HepG2 (cell line): Measurements from ENCODE around the gene QRICH2. TPM values are rescaled to one million over a fixed set of nuclear protein-coding genes. Genes with fewer than 3 reads are reported as not detected.

Experiments
- ATF7-NPFF ChIP-seq: sonication (generic); formaldehyde crosslinking; IDR thresholded peaks from 2 replicates; pipeline ENCODE4 v1.8.1; 2023; ENCODE audit warnings: mild to moderate bottlenecking, low read depth, missing genetic modification reagents, moderate library complexity
- CBX2 ChIP-seq, 2 experiments: fragments of 200-600 bp in 1 of 2; sonication (generic); formaldehyde crosslinking in 1 of 2; IDR thresholded peaks; 2 replicates each; pipeline versions ENCODE4 v1.7.0 to v1.8.1; 2018 to 2022; ENCODE audit warnings: low read depth in 2 of 2, low read length in 1 of 2, mild to moderate bottlenecking in 1 of 2, missing genetic modification reagents in 1 of 2
- CEBPB ChIP-seq: IDR thresholded peaks from 2 replicates; pipeline ENCODE4 v1.6.1; 2011; ENCODE audit warnings: low read depth, low read length, improper control_type of control experiment, borderline replicate concordance
- ERF ChIP-seq: IDR thresholded peaks from 2 replicates; pipeline ENCODE4 v1.6.1; 2018; ENCODE audit warnings: missing biosample characterization, missing genetic modification reagents
- ESRRA ChIP-seq: sonication (generic); formaldehyde crosslinking; IDR thresholded peaks from 2 replicates; pipeline ENCODE4 v1.5.1; 2020; ENCODE audit warnings: mild to moderate bottlenecking, low read depth, missing genetic modification reagents
- HOXA9 ChIP-seq: sonication (generic); formaldehyde crosslinking; IDR thresholded peaks from 2 replicates; pipeline ENCODE4 v1.8.1; 2022; ENCODE audit warnings: missing genetic modification reagents, mild to moderate bottlenecking, moderate library complexity, borderline replicate concordance
- MYPOP ChIP-seq: sonication (generic); formaldehyde crosslinking; IDR thresholded peaks from 2 replicates; pipeline ENCODE4 v1.8.1; 2023; ENCODE audit warnings: mild to moderate bottlenecking, moderate library complexity, missing genetic modification reagents
- NFKBIZ ChIP-seq: IDR thresholded peaks from 2 replicates; pipeline ENCODE4 v1.6.1; 2018; ENCODE audit warnings: missing genetic modification reagents, missing compliant biosample characterization
- SP1 ChIP-seq, 2 experiments: fragments of 450-650 bp in 1 of 2; sonication (generic) in 1 of 2; formaldehyde crosslinking in 1 of 2; IDR thresholded peaks; 2 replicates each; pipeline versions ENCODE4 v1.4.0 to v1.6.1; 2016 to 2020; ENCODE audit warnings: missing genetic modification reagents in 1 of 2
- SPEN ChIP-seq: sonication (generic); formaldehyde crosslinking; IDR thresholded peaks from 2 replicates; pipeline ENCODE4 v1.5.1; 2020; ENCODE audit warnings: low read depth, mild to moderate bottlenecking, missing genetic modification reagents
- ZBTB4 ChIP-seq: sonication (generic); formaldehyde crosslinking; IDR thresholded peaks from 2 replicates; pipeline ENCODE4 v1.4.0; 2020; ENCODE audit warnings: missing genetic modification reagents, mild to moderate bottlenecking, borderline replicate concordance
- ZMYM3 ChIP-seq: sonication (generic); formaldehyde crosslinking; IDR thresholded peaks from 2 replicates; pipeline ENCODE4 v1.5.1; 2020; ENCODE audit warnings: mild to moderate bottlenecking, missing genetic modification reagents
- ZNF484 ChIP-seq: sonication (generic); formaldehyde crosslinking; IDR thresholded peaks from 2 replicates; pipeline ENCODE4 v1.5.1; 2020; ENCODE audit warnings: mild to moderate bottlenecking, low read depth, missing genetic modification reagents, borderline replicate concordance
- ZNF503 ChIP-seq: sonication (generic); formaldehyde crosslinking; IDR thresholded peaks from 2 replicates; pipeline ENCODE4 v1.4.0; 2020; ENCODE audit warnings: missing genetic modification reagents
- ZNF766 ChIP-seq: sonication (generic); formaldehyde crosslinking; IDR thresholded peaks from 2 replicates; pipeline ENCODE4 v1.5.0; 2020; ENCODE audit warnings: missing genetic modification reagents, borderline replicate concordance
- ZNF878 ChIP-seq: sonication (generic); formaldehyde crosslinking; IDR thresholded peaks from 2 replicates; pipeline ENCODE4 v1.8.1; 2023; ENCODE audit warnings: mild to moderate bottlenecking, missing genetic modification reagents, moderate library complexity
- ZZZ3 ChIP-seq: sonication (generic); formaldehyde crosslinking; IDR thresholded peaks from 2 replicates; pipeline ENCODE4 v1.4.0; 2020; ENCODE audit warnings: missing genetic modification reagents, mild to moderate bottlenecking, borderline replicate concordance
- polyA plus RNA-seq, 8 experiments: library from polyadenylated mRNA; depleted of rRNA in 3 of 8; stranded (reverse) in 7 of 8; unstranded in 1 of 8; fragments of >200 nt; fragmentation: Illumina TruSeq in 4 of 8; extraction: Trizol in 4 of 8; gene quantifications; 2 replicates each; pipeline versions ENCODE4 v1.2.1 to v1.2.3, GENCODE V29; 2011 to 2016; ENCODE audit warnings: low read depth in 4 of 8, missing spikeins in 1 of 8, mixed read lengths in 1 of 8; ENCODE audit not compliant: insufficient read depth in 1 of 8
- total RNA-seq, 5 experiments: library from RNA; depleted of rRNA; stranded (reverse); fragments of >200 nt; fragmentation: Illumina TruSeq; extraction: Trizol; gene quantifications; 2 replicates each; pipeline ENCODE4 v1.2.3, GENCODE V29; 2016; ENCODE audit warnings: low read depth in 1 of 5
- TF ChIP-seq, protein P1 (sequence below): sonication (generic); formaldehyde crosslinking; IDR thresholded peaks from 2 replicates; pipeline ENCODE4 v1.5.1; 2020; ENCODE audit warnings: mild to moderate bottlenecking, missing genetic modification reagents

The QRICH2 gene
- total and polyA plus RNA-seq, 2 of the 13 experiments (the other 11 are each of a cell fraction or from before 2014, with no cell fraction given): 3.7 to 5.7 TPM

DNA sequence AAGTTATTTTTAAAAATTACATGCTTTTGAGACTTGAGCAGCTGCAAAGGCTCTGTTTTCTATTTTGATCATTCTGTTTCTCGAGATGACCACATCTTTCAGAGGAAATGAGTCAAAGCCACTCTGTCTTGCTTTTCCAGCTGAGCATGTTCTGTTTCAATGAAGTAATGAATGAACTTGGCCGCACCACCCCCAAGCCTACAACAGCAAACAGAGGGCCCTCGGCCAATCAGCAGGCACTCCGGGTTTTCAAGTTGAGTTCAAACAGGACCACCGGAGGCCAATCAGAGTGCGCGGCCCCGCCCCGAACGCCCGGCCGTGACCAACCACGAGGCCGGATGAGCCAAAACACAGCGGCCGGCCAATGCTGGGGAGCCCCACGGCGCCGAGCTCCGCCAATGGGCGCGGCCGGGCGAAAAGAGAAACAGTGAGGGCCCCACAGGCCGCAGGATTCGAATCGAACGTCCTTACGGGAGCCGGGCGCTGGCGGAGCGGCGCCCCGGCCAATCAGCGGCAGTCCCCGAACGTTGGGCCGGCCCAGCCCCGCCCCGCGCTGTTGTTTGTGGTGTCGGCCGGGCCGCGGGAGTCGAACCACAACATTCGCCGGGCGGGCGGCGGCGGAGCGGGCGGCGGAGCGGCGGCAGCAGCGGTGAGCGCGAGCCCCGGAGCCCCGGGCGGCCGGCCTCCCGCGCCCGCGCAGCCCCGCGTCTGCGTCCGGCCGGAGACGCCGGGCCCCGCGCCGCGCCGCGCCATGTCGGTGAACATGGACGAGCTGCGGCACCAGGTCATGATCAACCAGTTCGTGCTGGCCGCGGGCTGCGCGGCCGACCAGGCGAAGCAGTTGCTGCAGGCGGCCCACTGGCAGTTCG is 43.1 kb downstream of the QRICH2 start, which contains the start of gene UBALD2 (continued):
- TF ChIP-seq ZBTB4 (CRISPR knock-in tag): no peak
- TF ChIP-seq ZNF503: peak; percentile 45; the same call in 1 of the 2 replicates
- no peak for TF ChIP-seq SP1 (IDR thresholded peaks at IDR 0.05)
- peak; percentile 86 for TF ChIP-seq SP1 (CRISPR knock-in tag; IDR thresholded peaks at IDR 0.05)
- TF ChIP-seq HOXA9 (CRISPR knock-in tag): no peak; the same call in none of the 2 replicates
- TF ChIP-seq ZMYM3: 0 out of 2 replicates have a peak, but pooled peaks have one; percentile 36
- 0 out of 2 replicates have a peak, but pooled peaks have one; percentile 15 for TF ChIP-seq CEBPB
- no peak for TF ChIP-seq ZNF484 (CRISPR knock-in tag)
- TF ChIP-seq MYPOP: peak; percentile 88
- TF ChIP-seq NFKBIZ (CRISPR knock-in tag): no peak
- peak; percentile 97 for TF ChIP-seq ZNF878
- TF ChIP-seq ZZZ3: no peak
- TF ChIP-seq, protein P1, sequence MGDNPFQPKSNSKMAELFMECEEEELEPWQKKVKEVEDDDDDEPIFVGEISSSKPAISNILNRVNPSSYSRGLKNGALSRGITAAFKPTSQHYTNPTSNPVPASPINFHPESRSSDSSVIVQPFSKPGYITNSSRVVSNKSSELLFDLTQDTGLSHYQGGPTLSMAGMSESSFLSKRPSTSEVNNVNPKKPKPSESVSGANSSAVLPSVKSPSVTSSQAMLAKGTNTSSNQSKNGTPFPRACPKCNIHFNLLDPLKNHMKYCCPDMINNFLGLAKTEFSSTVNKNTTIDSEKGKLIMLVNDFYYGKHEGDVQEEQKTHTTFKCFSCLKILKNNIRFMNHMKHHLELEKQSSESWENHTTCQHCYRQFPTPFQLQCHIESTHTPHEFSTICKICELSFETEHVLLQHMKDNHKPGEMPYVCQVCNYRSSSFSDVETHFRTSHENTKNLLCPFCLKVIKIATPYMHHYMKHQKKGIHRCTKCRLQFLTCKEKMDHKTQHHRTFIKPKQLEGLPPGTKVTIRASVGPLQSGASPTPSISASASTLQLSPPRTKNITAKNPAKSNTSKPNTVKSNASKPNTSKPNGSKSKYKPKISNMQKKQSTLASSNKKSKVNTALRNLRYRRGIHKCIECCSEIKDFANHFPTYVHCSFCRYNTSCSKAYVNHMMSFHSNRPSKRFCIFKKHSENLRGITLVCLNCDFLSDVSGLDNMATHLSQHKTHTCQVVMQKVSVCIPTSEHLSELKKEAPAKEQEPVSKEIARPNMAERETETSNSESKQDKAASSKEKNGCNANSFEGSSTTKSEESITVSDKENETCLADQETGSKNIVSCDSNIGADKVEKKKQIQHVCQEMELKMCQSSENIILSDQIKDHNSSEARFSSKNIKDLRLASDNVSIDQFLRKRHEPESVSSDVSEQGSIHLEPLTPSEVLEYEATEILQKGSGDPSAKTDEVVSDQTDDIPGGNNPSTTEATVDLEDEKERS (CRISPR knock-in tag): no peak
- peak; percentile 99 for TF ChIP-seq ATF7-NPFF (CRISPR knock-in tag)
- TF ChIP-seq ERF (CRISPR knock-in tag): no peak
- 0 out of 2 replicates have a peak, but pooled peaks have one; percentile 33 for TF ChIP-seq ZNF766 (CRISPR knock-in tag)
- TF ChIP-seq ESRRA (CRISPR knock-in tag): 0 out of 2 replicates have a peak, but pooled peaks have one; percentile 56
- TF ChIP-seq SPEN (CRISPR knock-in tag): peak; percentile 72
- TF ChIP-seq CBX2 (IDR thresholded peaks at IDR 0.05; ENCODE audit: low read depth, low read length): no peak
- TF ChIP-seq CBX2 (CRISPR knock-in tag; IDR thresholded peaks at IDR 0.05; ENCODE audit: low read depth): peak; percentile 89; the same call in 1 of the 2 replicates
